Stimulated activated naive B cell treated with anti-CD40 and anti-IgM and Interleukin-4, amounts not matched to agents 10 μg/mL and 1 μg/mL and 100 μg/mL, for 72 hours (primary cell): Measurements from ENCODE around the gene PIK3AP1.
"Not testable (repeated sequence)": the region's sequence is repeated elsewhere in the genome, so short reads cannot be mapped to it uniquely, and the experiment has no call there.

Source experiments
- ATAC-seq, 2 donors: fragments of 150-1000 bp; cut with Tn5 transposase; replicated peaks; 2 replicates each; pipeline ENCODE4 v1.10.0; 2021; ENCODE audit warnings: moderate library complexity in 1 of 2
- DNase-seq: peaks from one replicate; pipeline ENCODE4 v3.0.0; 2021
- H3K27ac Mint-ChIP-seq: one replicate; pipeline ENCODE4 v1.8.0; 2022; ENCODE audit warnings: mild to moderate bottlenecking, mixed read lengths
- H3K27me3 Mint-ChIP-seq, 2 donors: one replicate each; pipeline ENCODE4 v1.8.0; 2022; ENCODE audit warnings: mixed read lengths in 2 of 2
- H3K36me3 Mint-ChIP-seq, 2 donors: one replicate each; pipeline ENCODE4 v1.8.0; 2022; ENCODE audit warnings: mixed read lengths in 2 of 2, mild to moderate bottlenecking in 1 of 2
- H3K4me1 Mint-ChIP-seq, 2 donors: one replicate each; pipeline ENCODE4 v1.8.0; 2022; ENCODE audit warnings: mixed read lengths in 2 of 2, mild to moderate bottlenecking in 1 of 2
- H3K4me3 Mint-ChIP-seq, 2 donors: one replicate each; pipeline ENCODE4 v1.8.0; 2022; ENCODE audit warnings: mild to moderate bottlenecking in 2 of 2, mixed read lengths in 2 of 2, moderate library complexity in 1 of 2
- H3K9me3 Mint-ChIP-seq, 2 donors: one replicate each; pipeline ENCODE4 v1.8.0; 2022; ENCODE audit warnings: mixed read lengths in 2 of 2, mild to moderate bottlenecking in 1 of 2

PIK3AP1 gene

GRCh38 chr10:96712662-96713271 is 7.5 kb downstream of the PIK3AP1 start:
- H3K36me3 Mint-ChIP-seq: peaks cover 27 to 50% of the 10 kb centered on the region in 2 donors
- no peaks in the 10 kb centered on the region for H3K27me3 Mint-ChIP-seq
- DNase-seq (no peak), ATAC-seq (no peak)
- peaks cover 45 to 80% of the 10 kb centered on the region in 2 donors for H3K4me1 Mint-ChIP-seq
- no peak overlapping the region for H3K4me3 Mint-ChIP-seq
- no peak overlapping the region for H3K27ac Mint-ChIP-seq
- H3K9me3 Mint-ChIP-seq: no peaks in the 10 kb centered on the region

GRCh38 chr10:96711048-96711728 is 9.1 kb downstream of the PIK3AP1 start:
- H3K36me3 Mint-ChIP-seq: peaks cover 21 to 49% of the 10 kb centered on the region in 2 donors

GRCh38 chr10:96709525-96709924 is 10.8 kb downstream of the PIK3AP1 start:
- H3K27ac Mint-ChIP-seq: peak overlapping the region; percentile 92
- DNase-seq (no peak), ATAC-seq (no peak)
- peaks cover 40 to 85% of the 10 kb centered on the region in 2 donors for H3K4me1 Mint-ChIP-seq
- H3K4me3 Mint-ChIP-seq: no peak overlapping the region
- no peaks in the 10 kb centered on the region for H3K9me3 Mint-ChIP-seq
- peaks cover 21 to 49% of the 10 kb centered on the region in 2 donors for H3K36me3 Mint-ChIP-seq
- H3K27me3 Mint-ChIP-seq: no peaks in the 10 kb centered on the region

More at GRCh38 chr10:96711048-96711728, 9.1 kb downstream of the PIK3AP1 start:
- no peak for ATAC-seq
- Mint-ChIP-seq H3K9me3 (no peaks in the 10 kb centered on the region), H3K4me1 (peaks cover 40 to 79% of the 10 kb centered on the region in 2 donors), H3K27ac (peak overlapping the region; percentile 27), H3K4me3 (peak overlapping the region in 1 of 2 donors; percentile 66), H3K27me3 (no peaks in the 10 kb centered on the region)
- DNase-seq: no peak

GRCh38 chr10:96708996-96709395 is 11.3 kb downstream of the PIK3AP1 start:
- H3K4me1 Mint-ChIP-seq: peaks cover 42 to 85% of the 10 kb centered on the region in 2 donors
- H3K4me3 Mint-ChIP-seq: peak overlapping the region in 1 of 2 donors; percentile 60

GRCh38 chr10:96708456-96708855 is 11.9 kb downstream of the PIK3AP1 start:
- H3K27ac Mint-ChIP-seq: peak overlapping the region; percentile 92
- DNase-seq: no peak
- peak; percentile 88 to 90 for ATAC-seq
- H3K27me3 Mint-ChIP-seq: no peaks in the 10 kb centered on the region
- peaks cover 21 to 50% of the 10 kb centered on the region in 2 donors for H3K36me3 Mint-ChIP-seq
- no peaks in the 10 kb centered on the region for H3K9me3 Mint-ChIP-seq
- peak overlapping the region; percentile 52 to 60 for H3K4me3 Mint-ChIP-seq
- H3K4me1 Mint-ChIP-seq: peaks cover 47 to 85% of the 10 kb centered on the region in 2 donors

More at GRCh38 chr10:96708996-96709395, 11.3 kb downstream of the PIK3AP1 start:
- H3K36me3 Mint-ChIP-seq: peaks cover 18 to 47% of the 10 kb centered on the region in 2 donors
- H3K9me3 Mint-ChIP-seq: no peaks in the 10 kb centered on the region
- no peaks in the 10 kb centered on the region for H3K27me3 Mint-ChIP-seq
- no peak for ATAC-seq
- peak overlapping the region; percentile 92 for H3K27ac Mint-ChIP-seq
- DNase-seq: no peak

- peak; percentile 36 to 41 for ATAC-seq
- Mint-ChIP-seq H3K36me3 (peaks cover 22 to 44% of the 10 kb centered on the region in 2 donors), H3K4me1 (peaks cover 50 to 93% of the 10 kb centered on the region in 2 donors), H3K27me3 (no peaks in the 10 kb centered on the region), H3K9me3 (no peaks in the 10 kb centered on the region), H3K27ac (peak overlapping the region; percentile 89), H3K4me3 (peak overlapping the region; percentile 31 to 58)
- no peak for DNase-seq
Observed at GRCh38 chr10:96706331-96706853, 13.9 kb downstream of the PIK3AP1 start.

GRCh38 chr10:96705134-96705533 is 15.2 kb downstream of the PIK3AP1 start:
- Mint-ChIP-seq H3K36me3 (peaks cover 27 to 53% of the 10 kb centered on the region in 2 donors), H3K27ac (peak overlapping the region; percentile 87), H3K9me3 (no peaks in the 10 kb centered on the region), H3K4me3 (peak overlapping the region; percentile 51 to 64), H3K4me1 (peaks cover 55 to 94% of the 10 kb centered on the region in 2 donors), H3K27me3 (no peaks in the 10 kb centered on the region)
- no peak for DNase-seq
- no peak for ATAC-seq

GRCh38 chr10:96704563-96704962 is 15.8 kb downstream of the PIK3AP1 start:
- Mint-ChIP-seq H3K27me3 (no peaks in the 10 kb centered on the region), H3K27ac (peak overlapping the region; percentile 51), H3K36me3 (peaks cover 29 to 55% of the 10 kb centered on the region in 2 donors), H3K9me3 (no peaks in the 10 kb centered on the region), H3K4me1 (peaks cover 59 to 94% of the 10 kb centered on the region in 2 donors), H3K4me3 (no peak overlapping the region)
- ATAC-seq (no peak), DNase-seq (no peak)

- Mint-ChIP-seq H3K4me1 (peaks cover 54 to 87% of the 10 kb centered on the region in 2 donors), H3K36me3 (peaks cover 24 to 46% of the 10 kb centered on the region in 2 donors), H3K27me3 (no peaks in the 10 kb centered on the region), H3K27ac (peak overlapping the region; percentile 79), H3K4me3 (peak overlapping the region; percentile 50 to 76), H3K9me3 (no peaks in the 10 kb centered on the region)
- DNase-seq (no peak), ATAC-seq (peak; percentile 23 to 26)
Observed at GRCh38 chr10:96703358-96703757, 17.0 kb downstream of the PIK3AP1 start.

GRCh38 chr10:96701265-96701664 is 19.0 kb downstream of the PIK3AP1 start:
- H3K4me3 Mint-ChIP-seq: peak overlapping the region; percentile 88 to 92
- peaks cover 57 to 88% of the 10 kb centered on the region in 2 donors for H3K4me1 Mint-ChIP-seq
- ATAC-seq (peak; percentile 14 to 17), DNase-seq (no peak)
- no peaks in the 10 kb centered on the region for H3K9me3 Mint-ChIP-seq
- peaks cover 28 to 45% of the 10 kb centered on the region in 2 donors for H3K36me3 Mint-ChIP-seq
- H3K27me3 Mint-ChIP-seq: no peaks in the 10 kb centered on the region
- peak overlapping the region; percentile 98 for H3K27ac Mint-ChIP-seq

GRCh38 chr10:96700374-96701099 is 19.8 kb downstream of the PIK3AP1 start:
- ATAC-seq (peak; percentile 92 to 94), DNase-seq (peak; percentile 84)
- no peaks in the 10 kb centered on the region for H3K27me3 Mint-ChIP-seq
- peak overlapping the region; percentile 88 to 92 for H3K4me3 Mint-ChIP-seq
- H3K4me1 Mint-ChIP-seq: peaks cover 63 to 91% of the 10 kb centered on the region in 2 donors
- H3K9me3 Mint-ChIP-seq: no peaks in the 10 kb centered on the region
- peak overlapping the region; percentile 98 for H3K27ac Mint-ChIP-seq
- peaks cover 28 to 46% of the 10 kb centered on the region in 2 donors for H3K36me3 Mint-ChIP-seq

GRCh38 chr10:96699613-96700012 is 20.7 kb downstream of the PIK3AP1 start:
- Mint-ChIP-seq H3K27me3 (no peaks in the 10 kb centered on the region), H3K9me3 (no peaks in the 10 kb centered on the region), H3K4me3 (peak overlapping the region; percentile 88 to 92), H3K36me3 (peaks cover 28 to 43% of the 10 kb centered on the region in 2 donors), H3K27ac (peak overlapping the region; percentile 98), H3K4me1 (peaks cover 61 to 90% of the 10 kb centered on the region in 2 donors)
- DNase-seq (no peak), ATAC-seq (no peak)

- H3K27me3 Mint-ChIP-seq, ATAC-seq, DNase-seq, H3K9me3 Mint-ChIP-seq: not testable (repeated sequence)
- peak overlapping the region; percentile 81 for H3K27ac Mint-ChIP-seq
- H3K4me3 Mint-ChIP-seq: peak overlapping the region; percentile 64 to 82
- H3K36me3 Mint-ChIP-seq: peaks cover 27 to 42% of the 10 kb centered on the region in 2 donors
- H3K4me1 Mint-ChIP-seq: peaks cover 54 to 86% of the 10 kb centered on the region in 2 donors
Observed at GRCh38 chr10:96698305-96698704, 22.0 kb downstream of the PIK3AP1 start.

- no peak for ATAC-seq
- H3K4me1 Mint-ChIP-seq: peaks cover 57 to 88% of the 10 kb centered on the region in 2 donors
- H3K36me3 Mint-ChIP-seq: peaks cover 32 to 48% of the 10 kb centered on the region in 2 donors
- peak overlapping the region; percentile 44 to 55 for H3K4me3 Mint-ChIP-seq
- H3K27ac Mint-ChIP-seq: peak overlapping the region; percentile 81
- DNase-seq: no peak
- no peaks in the 10 kb centered on the region for H3K27me3 Mint-ChIP-seq
- no peaks in the 10 kb centered on the region for H3K9me3 Mint-ChIP-seq
Observed at GRCh38 chr10:96697438-96697837, 22.9 kb downstream of the PIK3AP1 start.
